Thoracic aorta (tissue), 2 donors: ENCODE data around the gene DSCAM. TPM values are rescaled to one million over a fixed set of nuclear protein-coding genes. Genes with fewer than 3 reads are reported as not detected.

Experiments used
- ATAC-seq: fragments of 150-250 bp; one replicate; pipeline ENCODE4 v1.8.0; 2017; ENCODE audit warnings: low read depth; ENCODE audit not compliant: insufficient number of reproducible peaks, low FRiP score
- DNase-seq: peaks from one replicate; pipeline ENCODE4 v3.0.0-alpha.2; 2020; ENCODE audit warnings: low spot score
- H3K27ac ChIP-seq, 2 donors: fragments of 200-600 bp; sonication (generic); 1 replicate in 1 of 2; 2 replicates in 1 of 2; pipeline ENCODE4 v1.5.1; 2016; ENCODE audit warnings: mild to moderate bottlenecking in 2 of 2, moderate library complexity in 2 of 2
- H3K27me3 ChIP-seq: fragments of 200-600 bp; sonication (generic); replicated peaks from 2 replicates; pipeline ENCODE4 v1.6.0; 2016; ENCODE audit warnings: mild to moderate bottlenecking; ENCODE audit not compliant: insufficient read depth
- H3K36me3 ChIP-seq: fragments of 200-600 bp; sonication (generic); one replicate; pipeline ENCODE4 v1.5.1; 2016
- H3K4me1 ChIP-seq, 2 donors: fragments of 200-600 bp; sonication (generic); 1 replicate in 1 of 2; 2 replicates in 1 of 2; pipeline versions ENCODE4 v1.5.1 to v1.6.0; 2016; ENCODE audit warnings: low read depth in 2 of 2, mild to moderate bottlenecking in 1 of 2; ENCODE audit not compliant: control insufficient read depth in 1 of 2
- H3K4me3 ChIP-seq: fragments of 200-600 bp; sonication (generic); 2 replicates; pipeline ENCODE4 v1.5.1; 2016; ENCODE audit warnings: mild to moderate bottlenecking
- H3K9me3 ChIP-seq: fragments of 200-600 bp; sonication (generic); 2 replicates; pipeline ENCODE4 v1.5.1; 2016
- total RNA-seq, 2 donors: library from RNA; depleted of rRNA; stranded (reverse); fragments of >200 nt; gene quantifications; one replicate each; pipeline versions ENCODE4 v1.1.0 to v1.2.3, GENCODE V29; 2016
- TF ChIP-seq, protein P1 (sequence below): fragments of 200-600 bp; sonication (generic); IDR thresholded peaks from one replicate; pipeline ENCODE4 v1.5.1; 2019; ENCODE audit warnings: antibody characterized with exemption

The DSCAM gene
- total RNA-seq, 2 donors from 2014 or later = not detected

DNA sequence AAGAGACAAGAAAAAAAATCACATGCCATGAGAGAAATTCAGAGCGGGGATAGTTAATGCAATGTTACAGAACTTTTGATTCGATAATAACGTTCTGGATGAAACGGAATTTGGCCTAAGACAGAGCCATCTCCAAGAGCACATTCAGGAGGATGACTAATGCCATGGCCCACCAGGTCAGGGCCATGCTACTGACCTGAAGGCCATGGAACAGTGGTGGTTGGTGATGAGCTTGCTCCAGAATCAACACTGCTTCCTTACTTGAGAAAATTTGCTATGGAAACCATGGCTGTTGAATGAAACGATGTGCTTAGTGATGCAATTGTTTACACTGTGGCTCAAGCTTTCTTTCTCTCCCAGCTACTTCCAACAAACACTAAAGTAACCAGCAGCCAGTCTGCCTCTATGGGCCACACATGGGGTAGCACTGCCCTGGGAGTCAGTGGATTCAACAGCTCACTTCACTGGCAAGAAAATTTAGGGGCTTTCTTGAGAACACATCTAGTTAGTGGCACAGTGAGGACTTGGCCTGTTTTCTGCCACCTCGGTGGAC lies 680.6 kb downstream of the DSCAM start:
- Histone ChIP-seq H3K4me3 (no peak overlapping the region), H3K27ac (no peak overlapping the region), H3K4me1 (no peaks in the 10 kb centered on the region), H3K9me3 (no peaks in the 10 kb centered on the region), H3K36me3 (no peaks in the 10 kb centered on the region), H3K27me3 (no peaks in the 10 kb centered on the region)
- ATAC-seq (no peak), DNase-seq (no peak)
- TF ChIP-seq, protein P1, sequence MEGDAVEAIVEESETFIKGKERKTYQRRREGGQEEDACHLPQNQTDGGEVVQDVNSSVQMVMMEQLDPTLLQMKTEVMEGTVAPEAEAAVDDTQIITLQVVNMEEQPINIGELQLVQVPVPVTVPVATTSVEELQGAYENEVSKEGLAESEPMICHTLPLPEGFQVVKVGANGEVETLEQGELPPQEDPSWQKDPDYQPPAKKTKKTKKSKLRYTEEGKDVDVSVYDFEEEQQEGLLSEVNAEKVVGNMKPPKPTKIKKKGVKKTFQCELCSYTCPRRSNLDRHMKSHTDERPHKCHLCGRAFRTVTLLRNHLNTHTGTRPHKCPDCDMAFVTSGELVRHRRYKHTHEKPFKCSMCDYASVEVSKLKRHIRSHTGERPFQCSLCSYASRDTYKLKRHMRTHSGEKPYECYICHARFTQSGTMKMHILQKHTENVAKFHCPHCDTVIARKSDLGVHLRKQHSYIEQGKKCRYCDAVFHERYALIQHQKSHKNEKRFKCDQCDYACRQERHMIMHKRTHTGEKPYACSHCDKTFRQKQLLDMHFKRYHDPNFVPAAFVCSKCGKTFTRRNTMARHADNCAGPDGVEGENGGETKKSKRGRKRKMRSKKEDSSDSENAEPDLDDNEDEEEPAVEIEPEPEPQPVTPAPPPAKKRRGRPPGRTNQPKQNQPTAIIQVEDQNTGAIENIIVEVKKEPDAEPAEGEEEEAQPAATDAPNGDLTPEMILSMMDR = no peak

DNA sequence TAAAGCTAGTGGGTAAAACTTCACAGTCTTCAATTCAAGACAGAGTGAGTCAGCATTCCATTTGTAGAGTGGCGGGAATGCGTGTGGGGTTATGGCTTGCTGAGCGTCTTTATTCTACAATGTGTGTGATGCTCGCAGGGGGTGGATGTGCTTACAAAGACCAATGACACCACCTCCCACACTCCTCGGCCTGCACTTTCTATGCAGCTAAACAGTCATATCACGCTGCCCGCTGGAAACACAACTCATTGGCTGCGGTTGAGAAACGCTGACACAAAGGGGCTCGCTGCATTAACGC lies 681.2 kb downstream of the DSCAM start:
- Histone ChIP-seq H3K27me3 (no peaks in the 10 kb centered on the region), H3K9me3 (no peaks in the 10 kb centered on the region), H3K36me3 (no peaks in the 10 kb centered on the region), H3K27ac (no peak overlapping the region), H3K4me1 (no peaks in the 10 kb centered on the region), H3K4me3 (no peak overlapping the region)
- TF ChIP-seq, protein P1 = no peak
- ATAC-seq (no peak), DNase-seq (no peak)

DNA sequence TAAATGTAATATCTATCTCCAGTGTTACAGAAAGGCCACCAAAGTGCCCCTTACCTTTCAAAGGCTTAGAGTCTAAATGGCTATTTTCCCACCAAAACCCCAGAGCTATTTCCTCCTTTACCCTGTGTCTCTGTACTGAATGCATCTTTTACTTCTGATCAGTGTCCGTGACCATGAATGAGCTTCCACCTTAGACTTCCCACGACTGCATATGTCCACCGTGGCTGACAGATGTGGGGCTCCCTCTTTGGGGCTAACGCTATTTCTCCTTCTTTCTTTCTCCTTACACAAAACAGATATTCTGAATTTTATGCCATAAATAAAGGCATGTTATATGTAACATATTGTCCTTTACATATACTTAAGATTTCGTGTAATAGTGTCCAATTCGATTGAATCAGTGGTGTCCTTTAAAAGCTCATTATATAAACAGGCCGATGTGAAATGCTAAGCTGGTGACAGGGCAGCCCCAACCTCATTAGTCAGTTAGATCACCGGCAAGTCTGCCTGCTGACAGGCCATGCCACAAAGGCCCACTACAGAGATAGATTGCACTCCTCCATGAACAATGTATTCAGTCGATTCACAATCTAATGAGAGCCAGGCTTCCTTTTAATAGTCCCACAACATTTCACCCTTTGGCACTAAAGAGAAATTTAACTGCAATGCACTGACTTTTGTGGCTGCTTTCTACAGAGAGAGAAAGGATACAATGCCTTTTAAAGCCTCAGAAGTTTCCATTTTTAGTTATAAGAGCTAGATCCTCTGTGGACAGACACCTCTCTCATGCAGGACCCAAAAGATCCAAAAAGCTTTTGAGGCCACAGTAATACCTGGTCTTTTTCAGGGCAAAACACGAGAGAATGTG lies 681.8 kb downstream of the DSCAM start:
- H3K36me3 ChIP-seq = no peaks in the 10 kb centered on the region
- no peaks in the 10 kb centered on the region for H3K4me1 ChIP-seq
- no peaks in the 10 kb centered on the region for H3K27me3 ChIP-seq
- H3K4me3 ChIP-seq = no peak overlapping the region
- H3K27ac ChIP-seq = no peak overlapping the region
- DNase-seq (no peak), ATAC-seq (no peak)
- TF ChIP-seq, protein P1 = no peak
- H3K9me3 ChIP-seq = no peaks in the 10 kb centered on the region

DNA sequence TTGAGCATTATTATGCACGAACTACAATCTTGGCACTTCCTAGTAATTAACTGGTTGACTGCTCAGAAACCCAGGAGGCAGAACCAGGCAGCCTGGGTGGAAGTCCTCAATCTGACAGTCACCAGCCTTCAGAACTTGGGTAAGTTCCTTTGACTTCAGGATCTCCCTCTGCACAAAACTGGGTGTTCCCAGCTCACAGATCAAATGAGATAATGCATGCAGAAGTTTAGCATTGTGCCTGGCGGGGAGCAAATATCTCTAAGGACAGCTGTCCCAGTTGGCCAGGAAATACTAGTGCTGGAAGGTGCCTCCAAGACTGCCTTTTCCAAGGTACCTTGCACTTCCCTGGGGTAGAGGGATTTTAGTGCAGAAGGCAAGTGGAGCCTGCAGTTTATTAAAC lies 684.9 kb downstream of the DSCAM start:
- H3K9me3 ChIP-seq = no peaks in the 10 kb centered on the region
- ATAC-seq (no peak), DNase-seq (no peak)
- TF ChIP-seq, protein P1 = no peak
- H3K36me3 ChIP-seq = no peaks in the 10 kb centered on the region
- H3K4me3 ChIP-seq = no peak overlapping the region
- H3K4me1 ChIP-seq = no peaks in the 10 kb centered on the region
- no peak overlapping the region for H3K27ac ChIP-seq
- H3K27me3 ChIP-seq = no peaks in the 10 kb centered on the region

DNA sequence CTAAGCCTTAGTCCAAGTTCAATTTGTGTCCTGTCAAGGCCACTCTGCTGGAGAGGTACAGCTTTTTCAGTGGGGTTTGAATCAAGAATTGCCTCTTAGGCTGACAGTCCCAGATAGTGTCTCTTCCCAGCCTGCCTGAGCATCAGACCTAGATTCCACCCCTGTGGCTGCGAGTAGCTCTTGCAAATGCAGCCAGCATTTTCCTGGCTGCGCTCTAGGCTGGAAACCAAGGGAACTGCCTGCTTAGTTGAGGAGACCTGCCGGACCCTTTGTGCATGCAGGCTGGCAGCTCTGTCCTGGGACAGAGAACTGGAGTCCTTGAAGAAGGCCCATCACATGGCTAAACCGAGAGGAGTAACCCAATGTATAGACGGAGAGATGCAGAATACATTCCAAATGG lies 686.0 kb downstream of the DSCAM start:
- no peaks in the 10 kb centered on the region for H3K27me3 ChIP-seq
- H3K27ac ChIP-seq = no peak overlapping the region
- H3K36me3 ChIP-seq = no peaks in the 10 kb centered on the region
- H3K4me1 ChIP-seq = no peaks in the 10 kb centered on the region
- H3K4me3 ChIP-seq = no peak overlapping the region
- TF ChIP-seq, protein P1 = no peak
- DNase-seq (no peak), ATAC-seq (no peak)
- H3K9me3 ChIP-seq = no peaks in the 10 kb centered on the region
